Gastroesophageal sphincter (tissue), 4 donors: ENCODE results near the gene ADRA2C. TPM values are rescaled to one million over a fixed set of nuclear protein-coding genes. Genes with fewer than 3 reads are reported as not detected.

Experiments used
- ATAC-seq: fragments of 150-250 bp; one replicate; pipeline ENCODE4 v1.9.1; 2016; ENCODE audit warnings: mild to moderate bottlenecking, moderate library complexity
- H3K27ac ChIP-seq, 4 donors: fragments of 200-600 bp; sonication (generic) in 3 of 4; 1 replicate in 3 of 4; 2 replicates in 1 of 4; pipeline ENCODE4 v1.5.1; 2016 to 2019
- H3K27me3 ChIP-seq: fragments of 200-600 bp; sonication (generic); one replicate; pipeline ENCODE4 v1.5.1; 2019
- H3K36me3 ChIP-seq, 2 donors: fragments of 200-600 bp; sonication (generic); one replicate each; pipeline ENCODE4 v1.5.1; 2019; ENCODE audit warnings: control low read depth in 1 of 2
- H3K4me1 ChIP-seq, 3 donors: fragments of 200-600 bp; sonication (generic); 1 replicate in 2 of 3; 2 replicates in 1 of 3; pipeline ENCODE4 v1.5.1; 2016 to 2019; ENCODE audit warnings: control low read depth in 2 of 3
- H3K4me3 ChIP-seq, 2 donors: fragments of 200-600 bp; sonication (generic); one replicate each; pipeline ENCODE4 v1.5.1; 2019; ENCODE audit warnings: mild to moderate bottlenecking in 1 of 2, moderate library complexity in 1 of 2
- H3K9me3 ChIP-seq, 3 donors: fragments of 200-600 bp; sonication (generic); one replicate each; pipeline ENCODE4 v1.5.1; 2017 to 2019; ENCODE audit warnings: control low read depth in 2 of 3
- EP300 ChIP-seq: sonication (generic); formaldehyde crosslinking; IDR thresholded peaks from one replicate; pipeline ENCODE4 v1.6.1; 2017; ENCODE audit warnings: antibody characterized with exemption, mild to moderate bottlenecking
- POLR2A ChIP-seq, 2 donors: fragments of 450-650 bp; IDR thresholded peaks; one replicate each; pipeline ENCODE4 v1.6.1; 2017; ENCODE audit warnings: antibody characterized with exemption in 2 of 2, mild to moderate bottlenecking in 2 of 2, moderate library complexity in 1 of 2
- POLR2AphosphoS5 ChIP-seq: sonication (generic); formaldehyde crosslinking; IDR thresholded peaks from one replicate; pipeline ENCODE4 v1.6.1; 2017; ENCODE audit warnings: antibody characterized with exemption
- WGBS, 2 donors: methylation state at CpG; one replicate each; pipeline ENCODE4 v1.1.5; 2018; ENCODE audit warnings: low coverage in 1 of 2; 5-methylcytosine and 5-hydroxymethylcytosine counted together
- total RNA-seq, 4 donors: library from RNA; depleted of rRNA; stranded (reverse); fragments of >200 nt; gene quantifications; one replicate each; pipeline ENCODE4 v1.1.0, GENCODE V29; 2016
- TF ChIP-seq, protein P1 (sequence below), 4 experiments: fragments of 200-600 bp in 2 of 4; fragments of 450-650 bp in 2 of 4; sonication (generic) in 1 of 4; IDR thresholded peaks; one replicate each; pipeline ENCODE4 v1.5.1; 2017 to 2019; ENCODE audit warnings: antibody characterized with exemption in 4 of 4, mild to moderate bottlenecking in 2 of 4, moderate library complexity in 2 of 4

The ADRA2C gene
- total RNA-seq, 4 donors from 2014 or later: 1.2 to 26.5 (median 6.1) TPM

DNA sequence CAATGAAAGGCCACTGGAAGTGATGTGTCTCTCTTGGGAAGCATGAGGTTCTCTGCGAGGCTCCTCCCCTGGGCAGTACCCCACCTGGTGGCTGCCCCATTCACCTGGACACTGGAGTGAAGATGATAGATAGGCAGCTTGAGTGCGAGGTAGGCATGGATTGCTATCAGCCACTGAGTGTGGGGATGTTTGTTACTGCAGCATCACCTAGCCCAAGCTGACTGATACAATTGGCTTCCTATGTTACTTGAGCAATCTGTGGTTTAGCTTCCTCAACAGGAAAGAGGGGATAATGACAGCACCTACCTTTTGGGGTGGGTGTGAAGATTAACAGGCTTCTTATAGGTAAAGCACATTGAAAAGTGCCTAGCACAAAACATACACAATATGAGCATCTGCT is 30.8 kb downstream of the ADRA2C start:
- H3K4me3 ChIP-seq: no peak overlapping the region
- 67% methylated on average over 1 of the region's 2 CpGs; no CpG with 5 or more reads in 1 of the 2 donors for WGBS, 2 donors
- ATAC-seq: no peak
- H3K27ac ChIP-seq: no peak overlapping the region
- peaks cover 0 to 45% (median 0%) of the 10 kb centered on the region in 3 donors for H3K9me3 ChIP-seq
- no peaks in the 10 kb centered on the region for H3K36me3 ChIP-seq
- TF ChIP-seq EP300 (no peak), POLR2AphosphoS5 (no peak), POLR2A (IDR thresholded peaks at IDR 0.05) (no peak)
- TF ChIP-seq, protein P1, sequence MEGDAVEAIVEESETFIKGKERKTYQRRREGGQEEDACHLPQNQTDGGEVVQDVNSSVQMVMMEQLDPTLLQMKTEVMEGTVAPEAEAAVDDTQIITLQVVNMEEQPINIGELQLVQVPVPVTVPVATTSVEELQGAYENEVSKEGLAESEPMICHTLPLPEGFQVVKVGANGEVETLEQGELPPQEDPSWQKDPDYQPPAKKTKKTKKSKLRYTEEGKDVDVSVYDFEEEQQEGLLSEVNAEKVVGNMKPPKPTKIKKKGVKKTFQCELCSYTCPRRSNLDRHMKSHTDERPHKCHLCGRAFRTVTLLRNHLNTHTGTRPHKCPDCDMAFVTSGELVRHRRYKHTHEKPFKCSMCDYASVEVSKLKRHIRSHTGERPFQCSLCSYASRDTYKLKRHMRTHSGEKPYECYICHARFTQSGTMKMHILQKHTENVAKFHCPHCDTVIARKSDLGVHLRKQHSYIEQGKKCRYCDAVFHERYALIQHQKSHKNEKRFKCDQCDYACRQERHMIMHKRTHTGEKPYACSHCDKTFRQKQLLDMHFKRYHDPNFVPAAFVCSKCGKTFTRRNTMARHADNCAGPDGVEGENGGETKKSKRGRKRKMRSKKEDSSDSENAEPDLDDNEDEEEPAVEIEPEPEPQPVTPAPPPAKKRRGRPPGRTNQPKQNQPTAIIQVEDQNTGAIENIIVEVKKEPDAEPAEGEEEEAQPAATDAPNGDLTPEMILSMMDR (IDR thresholded peaks at IDR 0.05): no peak
- H3K27me3 ChIP-seq: peaks cover 74% of the 10 kb centered on the region
- H3K4me1 ChIP-seq: no peaks in the 10 kb centered on the region

DNA sequence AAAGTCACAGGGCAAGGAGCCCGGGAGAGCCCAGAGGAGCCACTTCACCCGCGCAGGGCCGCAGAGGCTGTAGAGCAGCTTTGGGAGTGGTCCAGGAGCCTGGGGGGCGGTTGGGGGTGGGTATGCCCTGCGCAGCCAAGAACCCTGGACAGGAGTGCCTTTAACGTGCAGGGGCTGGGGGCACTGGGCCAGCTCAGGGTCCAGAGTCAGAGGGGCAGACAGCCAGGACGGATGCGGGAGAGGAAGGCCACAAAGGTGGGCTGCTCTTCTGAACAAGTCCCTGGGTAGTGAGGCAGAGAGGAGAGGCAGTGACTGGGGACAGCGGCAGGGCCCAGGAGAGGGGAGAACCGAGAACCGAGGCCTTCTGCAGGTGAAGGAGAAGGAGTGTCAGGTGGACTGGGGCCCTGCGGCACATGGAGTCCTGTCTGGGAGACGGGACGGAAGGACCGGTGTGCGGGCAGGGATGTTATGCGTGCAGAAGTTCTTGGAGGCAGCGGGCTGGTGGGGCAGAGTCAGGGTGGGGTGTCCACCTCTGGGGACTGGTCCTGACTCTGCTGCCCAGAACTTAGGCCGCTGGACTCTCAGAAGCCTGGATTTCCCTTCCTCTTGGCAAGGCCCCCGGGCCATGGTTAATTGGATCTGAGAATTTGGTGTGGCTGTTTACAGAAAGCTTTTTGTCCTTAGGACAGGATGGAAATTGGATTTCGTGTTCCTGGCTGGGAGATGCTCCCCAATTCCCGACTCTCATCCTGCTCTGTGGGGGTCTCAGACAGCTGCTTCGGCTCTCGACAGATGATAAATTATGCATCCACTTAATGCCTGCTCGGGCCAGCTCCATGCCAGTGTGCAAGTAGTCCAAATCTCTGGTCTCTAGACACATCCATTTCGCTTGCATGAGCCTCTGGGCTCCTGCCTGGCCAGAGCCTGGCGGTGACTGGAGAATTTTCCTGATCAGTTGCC is 31.9 kb downstream of the ADRA2C start:
- no peaks in the 10 kb centered on the region for H3K36me3 ChIP-seq
- H3K9me3 ChIP-seq: peaks cover 0 to 41% (median 0%) of the 10 kb centered on the region in 3 donors
- peaks cover 74% of the 10 kb centered on the region for H3K27me3 ChIP-seq
- H3K4me3 ChIP-seq: no peak overlapping the region
- no peak for ATAC-seq
- H3K27ac ChIP-seq: no peak overlapping the region
- no peaks in the 10 kb centered on the region for H3K4me1 ChIP-seq
- TF ChIP-seq POLR2A (IDR thresholded peaks at IDR 0.05): no peak
- no peak for TF ChIP-seq POLR2AphosphoS5
- TF ChIP-seq, protein P1 (IDR thresholded peaks at IDR 0.05): no peak
- no peak for TF ChIP-seq EP300
- 42% methylated on average over 7 of the region's 28 CpGs; no CpG with 5 or more reads in 1 of the 2 donors for WGBS, 2 donors

DNA sequence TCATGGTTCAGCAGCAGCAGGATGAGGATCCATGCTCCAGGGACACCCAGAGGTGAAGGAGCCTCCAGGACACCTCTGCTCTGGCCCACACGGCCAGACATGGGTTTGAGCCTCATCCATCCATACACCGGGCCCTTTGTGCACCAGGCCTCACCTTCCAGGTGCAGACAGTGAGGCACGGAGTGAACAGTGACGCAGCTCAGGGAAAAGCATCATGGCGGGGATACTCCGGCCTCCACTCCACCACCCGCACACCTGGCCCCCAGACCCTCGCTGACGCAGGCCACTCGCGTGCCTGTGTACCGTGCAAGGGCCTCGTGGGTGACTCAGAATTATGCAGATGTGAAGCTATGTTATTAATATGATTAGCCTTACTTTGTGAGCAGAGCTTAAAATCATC is 33.3 kb downstream of the ADRA2C start:
- Histone ChIP-seq H3K4me3 (no peak overlapping the region), H3K9me3 (peaks cover 0 to 31% (median 0%) of the 10 kb centered on the region in 3 donors), H3K4me1 (no peaks in the 10 kb centered on the region), H3K27me3 (peaks cover 77% of the 10 kb centered on the region), H3K27ac (no peak overlapping the region), H3K36me3 (no peaks in the 10 kb centered on the region)
- WGBS, 2 donors: 79 to 94% methylated on average over 5 to 12 of the region's 13 CpGs
- ATAC-seq: no peak
- no peak for TF ChIP-seq POLR2AphosphoS5

DNA sequence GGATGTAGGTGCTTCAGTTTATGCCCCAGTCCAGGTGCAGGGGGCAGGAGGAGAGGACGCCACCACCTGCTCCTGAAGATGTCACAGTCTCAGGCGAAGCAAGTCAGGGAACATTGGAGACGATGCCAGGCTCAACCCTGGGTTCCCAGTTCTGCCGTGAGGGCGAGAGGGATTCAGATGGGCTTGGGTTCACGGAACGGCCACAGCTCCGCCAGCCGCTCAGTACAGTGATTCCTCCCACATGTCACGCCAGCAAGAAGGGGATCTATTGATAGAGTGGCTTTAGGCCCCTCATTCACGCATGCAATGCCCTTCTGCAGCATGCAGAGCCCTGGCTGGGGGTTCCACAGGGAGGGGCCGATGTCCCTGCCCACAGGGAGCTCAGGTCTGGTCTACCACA is 34.2 kb downstream of the ADRA2C start:
- no peak overlapping the region for H3K4me3 ChIP-seq
- no peak overlapping the region for H3K27ac ChIP-seq
- 60 to 100% methylated on average over 1 of the region's 12 CpGs for WGBS, 2 donors
- ATAC-seq: no peak
- H3K36me3 ChIP-seq: no peaks in the 10 kb centered on the region
- TF ChIP-seq EP300 (no peak), POLR2AphosphoS5 (no peak), POLR2A (IDR thresholded peaks at IDR 0.05) (no peak)
- TF ChIP-seq, protein P1 (IDR thresholded peaks at IDR 0.05): no peak
- peaks cover 83% of the 10 kb centered on the region for H3K27me3 ChIP-seq
- H3K9me3 ChIP-seq: peaks cover 0 to 23% (median 0%) of the 10 kb centered on the region in 3 donors
- H3K4me1 ChIP-seq: no peaks in the 10 kb centered on the region

DNA sequence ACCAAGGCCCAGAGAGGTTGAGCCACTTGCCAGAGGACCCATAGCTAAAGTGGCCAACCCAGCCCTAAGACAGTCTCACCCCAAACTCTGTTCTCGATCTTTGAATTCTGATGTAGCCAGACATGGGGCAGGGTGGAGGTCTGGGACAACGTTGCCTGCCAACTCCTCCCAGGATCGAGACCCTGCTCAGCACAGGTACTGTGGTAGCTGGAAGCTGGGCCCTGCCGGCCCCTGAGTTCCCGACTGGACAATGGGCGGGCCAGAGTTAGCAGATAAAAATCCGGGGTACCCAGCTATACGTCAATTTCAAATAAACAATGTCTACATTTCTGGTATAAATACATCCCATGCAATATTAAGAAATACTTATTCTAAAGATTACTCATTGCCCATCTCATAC is 35.3 kb downstream of the ADRA2C start:
- H3K4me3 ChIP-seq: no peak overlapping the region
- no peaks in the 10 kb centered on the region for H3K4me1 ChIP-seq
- H3K36me3 ChIP-seq: no peaks in the 10 kb centered on the region
- H3K9me3 ChIP-seq: peaks cover 0 to 12% (median 0%) of the 10 kb centered on the region in 3 donors
- no peak overlapping the region for H3K27ac ChIP-seq
- no peak for TF ChIP-seq POLR2AphosphoS5
- TF ChIP-seq, protein P1 (IDR thresholded peaks at IDR 0.05): no peak
- no peak for TF ChIP-seq EP300
- TF ChIP-seq POLR2A (IDR thresholded peaks at IDR 0.05): no peak
- ATAC-seq: no peak
- 15 to 76% methylated on average over 3 to 4 of the region's 8 CpGs for WGBS, 2 donors
- H3K27me3 ChIP-seq: peaks cover 89% of the 10 kb centered on the region
